ENCODE results near the gene TTLL10.

TTLL10 gene

DNA sequence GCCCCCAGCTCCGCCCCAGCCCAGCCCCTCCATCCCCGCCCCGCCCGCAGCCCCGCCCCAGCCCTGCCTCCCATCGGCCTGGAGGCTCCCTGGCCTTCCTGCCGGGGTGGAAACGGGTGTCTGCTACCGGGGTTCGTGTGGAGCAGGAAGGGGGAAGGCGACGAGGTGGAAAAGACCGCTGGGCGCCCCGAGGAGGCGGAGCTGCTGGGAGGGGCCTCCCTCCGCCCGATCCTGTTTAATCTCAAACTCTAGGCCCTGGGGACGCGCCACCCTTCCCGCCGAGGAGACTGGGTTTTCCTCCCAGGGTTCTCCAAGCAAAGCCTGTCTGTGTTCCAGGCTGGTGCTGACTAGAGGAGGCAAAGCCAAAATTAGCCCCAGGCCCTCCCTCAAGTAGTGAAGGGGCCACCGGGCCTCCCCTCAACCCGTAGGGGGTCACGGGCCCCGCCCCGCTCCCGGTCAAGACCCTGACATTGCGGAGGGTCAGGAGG, 16.2 kb upstream of the TTLL10 start:
- peak; percentile 14 for DNase-seq (ENCODE audit: low read depth, low spot score)

DNA sequence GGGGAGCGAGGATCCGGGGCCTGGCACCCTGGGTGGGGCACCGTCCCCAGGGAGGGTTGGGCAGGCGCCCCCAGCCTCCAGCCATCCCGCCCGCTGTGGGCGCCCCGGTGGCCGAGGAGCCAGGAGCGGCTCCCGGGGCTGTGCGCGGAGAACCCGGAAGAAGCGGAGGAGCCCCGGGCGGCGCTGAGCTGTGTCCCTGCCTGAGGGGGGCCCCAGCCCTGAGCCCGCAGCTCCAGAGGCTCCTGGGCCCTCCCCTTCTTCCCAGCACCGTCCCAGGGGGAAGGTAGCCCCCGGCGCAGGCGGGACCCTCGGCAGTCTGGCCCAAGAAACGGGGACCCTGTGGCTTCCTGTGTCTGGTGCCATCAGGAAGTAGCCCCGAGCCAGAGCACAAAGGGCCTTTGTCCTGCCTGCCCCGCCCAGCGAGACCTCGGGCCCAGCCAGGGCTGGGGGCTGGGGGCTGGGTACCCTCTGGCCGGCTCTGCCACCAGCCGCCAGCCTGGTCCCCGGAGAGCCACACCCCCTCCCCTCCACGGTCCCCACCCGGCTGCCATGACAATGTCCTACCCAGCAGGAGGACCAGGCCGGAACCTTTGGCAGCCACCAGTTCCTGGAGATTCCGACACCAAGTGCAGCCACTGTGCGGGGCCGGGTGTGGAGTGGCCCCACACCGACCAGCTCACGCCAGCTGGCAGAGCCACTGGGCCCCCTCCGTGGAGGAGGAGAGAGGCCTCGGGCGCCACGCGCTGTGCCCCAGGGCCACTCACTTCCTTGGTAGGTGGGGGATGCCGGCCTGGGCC, 15.6 kb upstream of the TTLL10 start:
- no peak for DNase-seq (ENCODE audit: low read depth, low spot score)

- no peak for DNase-seq (ENCODE audit: low read depth, low spot score)
These were observed 13.3 kb upstream of the TTLL10 start for GRCh38 chr1:1160281-1160930.

DNA sequence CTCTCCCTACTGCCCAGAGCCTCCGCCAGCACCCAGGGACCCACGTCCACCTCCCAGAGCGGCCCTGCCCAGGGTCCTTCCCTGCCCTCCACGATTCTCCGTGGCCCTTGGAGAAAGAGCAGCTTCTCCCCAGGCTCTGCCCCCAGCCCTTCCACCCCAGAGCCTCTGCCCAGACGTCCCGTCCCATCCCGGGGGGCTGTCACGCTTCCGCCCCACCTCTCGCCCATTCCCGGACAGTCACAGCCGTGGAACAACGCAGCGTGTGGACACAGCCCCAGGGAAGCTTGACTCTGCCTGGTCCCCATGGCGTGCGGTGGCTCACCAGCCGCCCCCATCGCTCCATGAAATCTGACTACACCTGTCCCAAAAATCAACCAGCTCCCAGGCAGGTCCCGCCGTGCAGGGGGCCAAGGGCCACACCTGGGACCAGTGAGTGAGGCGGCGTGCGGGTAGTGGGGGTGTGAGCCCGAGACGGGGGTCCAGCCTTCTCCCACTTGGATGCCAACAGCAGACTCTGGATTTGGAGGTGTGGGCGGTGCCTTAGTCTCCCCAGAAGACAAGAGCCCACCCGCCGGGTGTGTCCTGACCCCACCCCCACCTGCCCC, 12.5 kb upstream of the TTLL10 start:
- DNase-seq (ENCODE audit: low read depth, low spot score): no peak

DNA sequence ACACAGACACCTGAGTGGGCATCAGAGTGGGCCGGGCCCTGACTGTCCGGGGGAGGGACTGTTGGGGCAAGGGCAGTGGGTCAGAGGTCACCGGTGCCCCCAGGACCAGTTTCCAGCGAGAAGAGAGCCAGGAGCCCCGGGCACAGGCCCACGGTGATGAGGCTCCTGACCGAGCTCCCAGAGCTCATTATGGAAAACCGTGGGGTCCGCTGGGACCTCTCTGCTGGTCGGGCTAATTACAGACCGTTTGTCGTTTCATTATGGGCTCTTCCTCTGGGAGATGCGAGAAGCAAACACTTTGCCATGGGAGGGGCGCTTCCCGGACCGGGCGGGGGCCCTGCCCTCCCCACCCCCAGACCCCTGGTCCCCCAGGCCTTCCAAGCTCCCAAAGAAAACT, 12.0 kb upstream of the TTLL10 start:
- no peak for DNase-seq (ENCODE audit: low read depth, low spot score)

DNA sequence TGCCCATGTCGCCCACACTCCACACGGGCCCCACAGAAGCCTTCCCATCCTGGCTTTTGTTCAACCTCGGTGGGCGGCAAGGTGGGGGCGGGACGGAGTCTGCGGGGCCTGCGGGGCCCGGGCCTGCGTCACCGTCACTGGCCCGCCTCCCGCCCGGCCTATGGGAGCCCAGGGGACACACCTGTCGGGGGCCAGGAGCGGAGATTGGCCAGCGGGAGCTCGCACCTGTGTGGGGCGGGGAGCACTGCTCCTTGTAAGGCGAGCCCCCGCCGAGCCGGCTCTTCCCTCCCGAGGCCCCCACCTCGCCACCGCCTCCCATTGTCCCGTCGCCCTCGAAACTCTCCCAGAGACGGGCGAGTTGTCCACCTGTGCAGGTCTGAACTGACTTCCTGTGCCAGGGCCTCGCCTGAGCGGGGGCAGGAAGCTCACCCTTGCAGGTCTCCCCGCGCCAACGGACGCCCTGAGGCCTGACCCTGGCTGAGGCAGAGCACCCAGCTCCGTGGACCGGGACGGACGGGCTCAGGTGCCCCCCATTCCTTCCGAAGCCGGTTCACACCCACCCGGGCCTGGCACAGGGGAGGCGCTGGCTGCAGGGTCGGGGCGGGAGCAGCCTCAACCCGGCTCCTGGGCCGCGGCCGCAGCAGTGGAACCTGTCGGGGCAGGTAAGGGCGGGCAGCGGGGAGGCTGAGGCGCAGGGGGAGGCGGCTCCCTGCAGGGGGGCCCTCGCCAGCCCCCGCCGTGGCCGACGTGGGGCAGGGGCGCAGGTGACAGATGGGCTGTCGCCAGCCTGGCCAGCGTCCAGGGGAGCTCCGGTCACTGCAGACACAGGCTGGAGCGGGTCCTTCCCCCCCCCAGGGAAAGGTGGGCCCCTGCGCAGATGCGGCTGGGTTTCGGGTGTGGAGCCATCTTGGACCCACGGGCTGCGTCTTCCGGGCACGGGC, 10.8 kb upstream of the TTLL10 start:
- no peak for DNase-seq (ENCODE audit: low read depth, low spot score)

DNA sequence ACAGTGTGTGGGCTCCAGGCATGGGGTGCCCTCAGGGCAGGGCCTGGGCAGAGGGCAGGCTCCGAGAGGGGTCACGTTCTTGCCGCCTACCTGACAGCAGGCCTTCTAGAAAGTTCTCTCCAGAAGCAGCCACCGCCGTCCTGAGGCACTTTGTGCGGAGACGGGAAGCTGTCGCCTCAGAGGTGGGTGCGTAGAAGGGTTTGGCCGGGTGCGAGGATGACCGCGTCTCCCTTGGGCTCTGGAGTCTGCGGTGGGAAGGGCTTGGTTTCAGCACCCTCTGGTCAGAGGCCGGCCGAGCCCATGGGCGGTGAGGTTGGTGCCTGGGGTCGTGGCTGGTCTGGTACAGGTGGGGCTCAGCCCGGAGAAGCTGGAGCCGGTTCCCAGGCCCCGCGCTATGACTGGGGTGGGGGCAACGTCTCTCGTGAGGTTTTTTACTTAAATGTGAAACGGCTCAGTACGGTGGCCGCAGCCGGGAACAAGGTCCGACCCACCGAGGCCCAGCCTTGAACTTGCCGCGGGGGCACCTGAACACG, 10.1 kb upstream of the TTLL10 start:
- no peak for DNase-seq (ENCODE audit: low read depth, low spot score)

DNA sequence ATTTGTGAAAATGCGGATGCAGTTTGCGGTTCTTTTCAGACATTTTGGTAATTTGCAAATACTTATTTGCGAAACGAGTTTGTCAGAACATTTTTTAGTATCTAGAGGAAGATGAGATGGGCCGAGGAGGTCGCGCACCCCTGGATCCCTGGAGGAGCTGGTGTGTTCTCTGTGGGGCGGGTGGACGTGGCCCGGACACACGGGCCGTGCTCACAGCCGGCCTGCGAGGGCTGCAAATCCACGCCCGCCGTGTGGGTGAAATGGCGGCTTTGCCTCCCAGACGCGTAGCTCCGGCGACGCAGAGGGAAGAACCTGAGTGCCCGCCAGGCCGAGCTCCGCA, 9.3 kb upstream of the TTLL10 start:
- DNase-seq (ENCODE audit: low read depth, low spot score): no peak

GRCh38 chr1:1164701-1165451, 8.8 kb upstream of the TTLL10 start:
- DNase-seq (ENCODE audit: low read depth, low spot score): no peak

DNA sequence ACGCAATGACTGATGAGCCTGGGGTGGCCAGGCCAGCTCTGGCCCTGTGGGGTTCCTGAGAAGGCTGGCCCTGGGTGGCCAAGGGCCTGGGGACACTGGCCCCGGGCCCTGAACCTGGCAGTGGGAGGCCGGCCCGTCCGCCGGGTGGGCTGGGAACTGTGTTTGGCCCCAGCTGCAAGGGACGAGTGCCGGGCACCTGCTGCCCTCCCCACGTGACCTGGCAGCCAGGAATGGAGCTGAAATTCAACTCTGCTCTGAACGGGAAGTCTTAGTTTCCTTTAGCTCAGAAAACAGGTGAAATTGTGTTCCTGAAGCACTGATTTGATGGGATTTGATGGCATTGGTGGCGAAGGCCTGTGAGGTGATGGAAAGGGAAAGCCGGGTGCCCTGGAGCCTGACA, 8.2 kb upstream of the TTLL10 start:
- no peak for DNase-seq (ENCODE audit: low read depth, low spot score)

- no peak for DNase-seq (ENCODE audit: low read depth, low spot score)
These were observed 7.7 kb upstream of the TTLL10 start for GRCh38 chr1:1165900-1166421.

DNA sequence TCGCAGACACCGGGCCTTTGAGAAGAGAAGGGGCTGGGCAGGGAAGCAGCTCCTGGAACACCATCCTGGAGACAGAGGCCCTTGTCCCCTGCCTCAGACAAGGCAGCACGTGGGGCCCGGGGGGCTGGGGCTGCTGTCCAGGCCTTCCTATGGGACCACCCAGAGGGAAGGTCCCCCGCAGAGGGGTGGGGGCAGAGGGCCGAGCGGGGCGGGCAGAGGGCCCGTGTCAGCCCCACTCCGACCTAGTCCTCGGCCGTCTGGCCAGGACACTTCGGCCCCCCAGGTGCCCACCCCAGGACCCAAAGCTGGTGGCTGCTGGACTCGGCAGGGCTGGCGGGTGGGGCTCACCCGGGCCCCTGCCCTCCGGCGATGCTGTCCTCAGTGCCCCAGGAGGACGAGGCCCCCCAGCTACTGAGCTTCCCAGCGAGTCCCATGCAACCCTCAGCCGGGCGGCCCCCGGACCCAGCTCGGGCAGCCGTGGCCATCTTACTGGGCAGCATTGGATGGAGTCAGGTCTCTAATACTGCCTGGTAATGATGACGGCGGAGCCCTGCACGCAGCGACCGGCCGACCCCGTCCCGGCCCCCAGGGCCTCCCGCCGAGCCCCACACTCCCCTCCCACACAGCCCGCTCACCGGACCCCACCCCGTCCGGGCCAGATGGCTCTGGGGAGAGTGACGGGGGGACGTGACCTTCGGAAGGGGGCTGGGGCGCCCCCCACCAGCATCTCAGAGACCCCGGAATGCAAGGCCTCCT, 6.9 kb upstream of the TTLL10 start:
- DNase-seq (ENCODE audit: low read depth, low spot score): no peak

GRCh38 chr1:1167398-1167821, 6.3 kb upstream of the TTLL10 start:
- DNase-seq (ENCODE audit: low read depth, low spot score): no peak

DNA sequence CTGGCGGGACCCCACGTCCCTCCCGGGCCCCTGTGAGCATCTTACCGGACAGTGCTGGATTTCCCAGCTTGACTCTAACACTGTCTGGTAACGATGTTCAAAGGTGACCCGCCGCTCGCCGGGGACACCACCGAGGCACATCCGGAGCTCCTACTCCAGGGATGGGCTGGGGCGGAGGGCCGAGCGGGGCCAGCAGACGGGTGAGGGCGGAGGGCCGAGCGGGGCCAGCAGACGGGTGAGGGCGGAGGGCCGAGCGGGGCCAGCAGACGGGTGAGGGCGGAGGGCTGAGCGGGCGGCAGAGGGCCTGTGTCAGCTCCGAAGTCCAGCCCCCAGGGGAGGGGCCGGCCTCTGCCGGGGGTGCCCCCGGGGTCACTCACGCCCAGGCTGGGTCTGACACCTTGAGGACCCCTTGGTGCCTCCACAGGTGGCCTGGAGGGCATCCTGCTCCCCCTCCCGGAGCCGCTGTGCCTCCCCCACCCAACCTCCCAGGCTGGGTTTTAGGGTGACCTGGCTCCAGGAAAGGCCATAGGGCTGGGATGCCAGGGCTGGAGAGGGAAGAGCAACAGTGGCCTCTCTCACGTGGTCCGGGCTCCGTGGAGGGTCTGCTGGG, 5.7 kb upstream of the TTLL10 start:
- no peak for DNase-seq (ENCODE audit: low read depth, low spot score)

- no peak for DNase-seq (ENCODE audit: low read depth, low spot score)
These were observed 4.9 kb upstream of the TTLL10 start for GRCh38 chr1:1168451-1169411.

- DNase-seq (ENCODE audit: low read depth, low spot score): no peak
These were observed 4.1 kb upstream of the TTLL10 start for GRCh38 chr1:1169429-1170214.

Data from activated naive CD8-positive, alpha-beta T cell treated with anti-CD3 and anti-CD28 coated beads, Interleukin-2, amount 50 U/mL, for 16 hours (primary cell).